Stimulated activated CD8-positive, alpha-beta memory T cell treated with anti-CD3 and anti-CD28 coated beads, Interleukin-15, amount 100 ng/mL, for 4 hours (primary cell): ENCODE measurements around the gene SCG2.
"Not testable (repeated sequence)": the region's sequence is repeated elsewhere in the genome, so short reads cannot be mapped to it uniquely, and the experiment has no call there.

Experiments
- DNase-seq, 2 donors: peaks; one replicate each; pipeline ENCODE4 v3.0.0-alpha.2; 2020; ENCODE audit warnings: low read depth in 2 of 2

Gene SCG2

GRCh38 chr2:223613017-223613950, 11.1 kb upstream of the SCG2 start:
- no peak for DNase-seq

GRCh38 chr2:223612501-223612900, 10.3 kb upstream of the SCG2 start:
- DNase-seq = no peak

GRCh38 chr2:223611061-223611460, 8.9 kb upstream of the SCG2 start:
- no peak for DNase-seq

DNA sequence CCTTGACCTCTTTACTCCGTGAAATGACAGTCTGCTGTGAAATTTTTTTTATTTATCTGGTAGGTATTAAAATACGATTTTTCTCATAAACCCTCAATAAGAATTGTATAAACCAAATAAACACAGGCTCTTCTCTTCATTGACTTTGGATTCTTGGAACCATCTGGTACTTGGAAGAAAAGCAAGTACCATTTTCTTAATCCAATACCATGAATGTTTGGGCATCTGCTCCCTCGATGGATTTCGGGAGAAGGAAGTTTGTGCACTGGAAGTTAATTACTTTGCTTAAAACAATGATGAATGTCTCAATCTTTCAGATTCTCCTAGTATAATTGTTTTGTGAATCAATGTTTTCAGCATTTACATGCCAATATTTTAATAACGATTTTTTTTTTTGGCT, 5.3 kb upstream of the SCG2 start:
- no peak for DNase-seq

DNA sequence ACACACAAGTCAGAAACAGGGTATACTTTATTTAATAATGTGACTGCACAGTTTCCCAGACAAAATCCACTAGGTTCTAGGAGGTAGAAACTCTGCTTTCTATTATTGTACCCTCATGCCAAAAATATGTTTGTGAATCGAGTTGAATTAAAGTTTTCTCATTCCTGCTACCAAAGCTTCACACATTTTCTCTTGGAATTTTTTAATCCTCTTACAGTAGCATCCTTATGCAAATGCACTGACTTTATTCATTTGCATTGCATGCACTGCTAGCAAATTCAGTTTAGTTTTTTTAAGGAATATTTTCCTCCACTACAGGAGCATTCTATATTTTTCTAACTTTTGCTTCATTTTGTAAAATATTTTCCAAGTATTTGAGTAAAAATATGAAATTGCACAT, 4.8 kb upstream of the SCG2 start:
- DNase-seq = no peak

GRCh38 chr2:223604231-223604630, 2.1 kb upstream of the SCG2 start:
- no peak for DNase-seq

DNA sequence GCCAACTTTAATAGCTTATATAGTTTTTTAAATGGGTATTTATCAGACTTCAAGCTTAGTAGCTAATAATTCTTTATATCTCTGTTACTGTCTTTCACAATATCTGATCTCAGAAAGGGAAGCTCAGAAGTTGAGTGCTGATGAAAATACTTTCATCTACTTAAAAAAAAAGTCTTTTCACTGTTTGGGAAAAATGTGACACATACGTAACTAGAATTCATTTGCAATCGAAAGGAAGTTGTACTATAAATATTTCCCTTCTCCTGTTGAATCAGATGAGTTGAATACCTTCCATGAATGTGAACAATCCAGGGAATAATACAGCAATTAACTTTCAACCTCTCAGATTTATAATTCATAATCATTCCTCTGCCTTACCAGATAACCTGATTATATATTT, 811 bp upstream of the SCG2 start:
- DNase-seq = no peak

GRCh38 chr2:223601018-223601417, 1.1 kb downstream of the SCG2 start:
- no peak for DNase-seq

GRCh38 chr2:223599640-223600380, 2.4 kb downstream of the SCG2 start:
- no peak for DNase-seq

GRCh38 chr2:223598994-223599639, 3.0 kb downstream of the SCG2 start:
- DNase-seq = no peak

DNA sequence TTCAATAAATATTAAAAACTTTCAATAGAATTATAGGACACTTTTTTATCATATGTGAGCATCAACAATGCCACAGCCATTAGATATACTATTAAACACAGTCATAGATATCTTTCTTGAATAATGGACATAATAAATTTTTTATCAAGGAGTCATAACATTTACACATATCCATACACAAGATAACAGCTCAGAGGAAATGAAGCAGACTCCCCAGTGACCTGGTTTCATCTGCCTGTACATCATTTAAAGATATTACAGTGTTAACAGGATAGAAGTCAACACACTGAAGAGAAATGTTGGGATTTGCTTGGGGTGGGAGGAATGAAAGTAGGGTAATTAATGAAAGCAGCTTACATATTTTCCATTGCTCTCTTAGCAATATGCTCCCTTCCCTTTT, 5.1 kb downstream of the SCG2 start:
- no peak for DNase-seq

GRCh38 chr2:223596208-223596607, 6.0 kb downstream of the SCG2 start:
- DNase-seq = no peak

DNA sequence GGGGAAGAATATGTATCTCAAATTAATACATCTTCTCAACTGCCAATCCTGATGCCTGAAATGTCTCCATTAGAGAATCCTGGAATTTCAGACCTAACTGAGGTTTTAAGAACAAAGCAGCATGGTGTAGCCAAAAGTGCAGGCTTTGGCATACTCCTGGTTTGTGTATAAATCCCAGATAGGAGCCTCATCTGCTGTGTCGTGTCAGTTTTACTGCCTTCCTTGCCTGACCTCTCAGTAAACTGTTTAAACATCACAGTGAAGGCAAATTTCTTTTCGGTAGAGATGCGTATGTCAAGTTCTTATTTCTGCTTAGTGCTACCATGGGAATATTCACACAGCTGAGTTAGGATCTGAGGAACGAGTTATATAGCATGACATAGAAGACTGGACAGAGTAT, 7.3 kb downstream of the SCG2 start:
- no peak for DNase-seq

- no peak for DNase-seq
Measured at GRCh38 chr2:223594259-223594658, 7.9 kb downstream of the SCG2 start.

- not testable (repeated sequence) for DNase-seq
Measured at GRCh38 chr2:223592689-223593088, 9.5 kb downstream of the SCG2 start.

GRCh38 chr2:223591596-223591995, 10.6 kb downstream of the SCG2 start:
- no peak for DNase-seq

DNA sequence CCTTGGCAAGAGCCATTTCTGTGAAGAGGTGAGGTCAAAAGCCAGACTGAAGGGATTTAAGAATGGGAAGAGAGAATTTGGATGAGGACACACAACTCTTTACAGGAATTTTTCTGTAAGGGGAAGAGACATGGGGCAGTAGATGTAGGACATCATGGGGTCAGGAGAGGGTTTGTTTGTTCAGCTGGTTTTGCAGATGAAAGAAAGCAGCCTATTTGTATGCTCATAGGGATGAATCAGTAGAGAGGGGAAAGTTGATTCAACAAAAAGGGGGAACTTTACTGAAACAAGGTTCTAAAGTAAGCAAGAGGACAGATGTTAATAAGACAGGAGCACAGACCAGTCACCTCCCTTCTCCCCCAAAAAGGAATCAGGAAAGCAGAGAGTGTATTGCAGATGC, 11.2 kb downstream of the SCG2 start:
- DNase-seq = no peak

DNA sequence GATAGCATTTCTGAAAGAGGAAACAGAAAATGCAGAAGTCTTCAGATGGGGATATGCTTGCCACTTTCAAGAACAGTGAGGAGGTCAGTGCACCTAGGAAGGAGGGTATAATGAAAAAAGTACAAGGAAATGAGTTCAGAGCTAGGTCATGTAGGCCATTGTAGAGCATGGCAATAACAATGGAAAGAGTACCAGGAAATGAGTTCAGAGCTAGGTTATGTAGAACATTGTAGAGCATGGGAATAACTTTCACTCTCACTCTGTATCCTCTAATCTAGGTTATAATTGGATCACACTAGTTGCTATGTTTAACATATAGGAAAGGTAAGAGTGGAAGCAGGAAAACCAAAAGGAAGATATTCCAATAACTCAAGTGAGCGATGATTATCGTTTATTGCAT, 12.3 kb downstream of the SCG2 start:
- DNase-seq = no peak

GRCh38 chr2:223588251-223588650, 13.9 kb downstream of the SCG2 start:
- no peak for DNase-seq

DNA sequence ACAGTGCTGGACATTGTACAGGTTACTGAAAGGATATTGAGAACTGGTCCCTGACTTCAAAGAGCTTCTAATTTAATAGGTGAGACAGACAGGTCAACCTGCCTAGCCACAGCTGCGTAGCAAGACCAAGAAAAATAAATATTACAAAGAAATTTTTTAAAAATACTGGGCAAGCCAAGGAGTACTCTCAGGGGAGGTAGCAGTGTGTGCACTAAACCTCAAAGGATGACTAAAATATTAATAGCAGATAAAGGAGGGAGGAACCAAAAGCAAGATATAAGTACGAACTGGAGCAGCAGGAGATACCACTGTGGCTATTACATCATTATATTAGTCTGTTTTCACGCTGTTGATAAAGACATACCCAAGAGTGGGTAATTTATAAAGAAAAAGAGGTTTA, 14.9 kb downstream of the SCG2 start:
- DNase-seq = no peak

DNA sequence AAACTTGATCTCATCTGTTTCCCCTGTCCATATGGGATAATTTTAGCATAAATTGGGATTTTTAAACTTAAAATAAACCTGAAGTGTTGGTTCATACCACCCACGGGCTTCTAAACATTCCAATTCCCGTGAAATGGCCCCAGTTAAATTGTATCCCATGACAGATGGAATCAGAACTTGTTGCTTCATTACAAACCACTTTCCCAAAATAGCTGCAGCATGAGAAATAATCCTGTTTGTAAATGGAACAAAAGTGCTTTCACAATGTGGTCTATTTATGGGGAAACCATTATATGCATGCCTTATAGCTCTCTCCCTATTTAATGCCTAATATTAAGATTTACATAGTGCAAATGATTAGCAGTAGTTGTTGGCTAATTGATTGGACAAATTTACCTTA, 15.9 kb downstream of the SCG2 start:
- DNase-seq = no peak

DNA sequence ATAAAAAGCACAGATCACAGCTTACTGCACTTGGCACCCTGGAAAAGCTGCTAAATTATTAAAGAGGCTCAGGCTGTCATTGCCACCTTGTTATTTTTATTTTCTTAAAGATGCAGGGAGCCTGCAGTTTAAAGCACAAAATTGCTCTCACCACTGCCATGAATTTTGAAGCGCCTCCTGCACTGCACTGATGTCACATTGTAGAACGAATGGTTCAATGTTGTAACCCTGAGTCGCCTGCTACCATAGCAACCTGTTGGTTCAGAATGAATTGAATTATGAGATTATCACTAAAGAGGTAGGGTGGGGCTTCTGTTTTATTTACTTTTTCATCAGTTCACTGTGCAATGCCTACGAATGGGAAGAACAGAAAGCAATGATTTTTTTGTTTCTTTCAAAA, 16.5 kb downstream of the SCG2 start:
- DNase-seq = no peak

- no peak for DNase-seq
Measured at GRCh38 chr2:223582001-223582400, 20.2 kb downstream of the SCG2 start.
